Large intestine (tissue), 3 donors: ENCODE results near the gene CEBPZ. TPM values are rescaled to one million over a fixed set of nuclear protein-coding genes. Genes with fewer than 3 reads are reported as not detected.
"Not testable (repeated sequence)": the region's sequence is repeated elsewhere in the genome, so short reads cannot be mapped to it uniquely, and the experiment has no call there.

Source experiments
- DNase-seq, 2 donors: peaks; one replicate each; pipeline versions ENCODE4 v3.0.0 to v3.0.0-alpha.2; 2013
- H3K27ac ChIP-seq: one replicate; pipeline ENCODE4 v1.5.1; 2013; ENCODE audit warnings: low read length
- H3K27me3 ChIP-seq: 2 replicates; pipeline ENCODE4 v1.6.1; 2013; ENCODE audit warnings: low read length; ENCODE audit not compliant: control insufficient read depth, insufficient read depth
- H3K36me3 ChIP-seq: 2 replicates; pipeline ENCODE4 v1.6.1; 2013; ENCODE audit warnings: low read length; ENCODE audit not compliant: control insufficient read depth, insufficient read depth
- H3K4me1 ChIP-seq: one replicate; pipeline ENCODE4 v1.6.1; 2013; ENCODE audit warnings: low read length; ENCODE audit not compliant: control insufficient read depth, insufficient read depth
- H3K4me3 ChIP-seq: one replicate; pipeline ENCODE4 v1.5.1; 2013; ENCODE audit warnings: low read length
- H3K9me3 ChIP-seq: one replicate; pipeline ENCODE4 v1.6.1; 2013; ENCODE audit warnings: mild to moderate bottlenecking, low read depth, low read length, moderate library complexity; ENCODE audit not compliant: control insufficient read depth
- WGBS: methylation state at CpG from one replicate; pipeline ENCODE4 v1.1.5; 2013; ENCODE audit warnings: low lambda C conversion rate; ENCODE audit not compliant: insufficient coverage; 5-methylcytosine and 5-hydroxymethylcytosine counted together
- polyA plus RNA-seq: library from polyadenylated mRNA; unstranded; fragments of 120-200 nt; gene quantifications from one replicate; pipeline ENCODE4 v1.2.1, GENCODE V29; 2013

Gene CEBPZ
- polyA plus RNA-seq, 1 donor, result 49.3 TPM

- Histone ChIP-seq H3K4me3 (no peak overlapping the region), H3K9me3 (peaks cover 12% of the 10 kb centered on the region), H3K36me3 (peaks cover 35% of the 10 kb centered on the region), H3K4me1 (peaks cover 5% of the 10 kb centered on the region), H3K27me3 (no peaks in the 10 kb centered on the region), H3K27ac (no peak overlapping the region)
- DNase-seq, result no peak
- WGBS, result no CpG with 5 or more reads among the region's 1 CpG
Observed at GRCh38 chr2:37201208-37201607, 30.2 kb downstream of the CEBPZ start.

- H3K4me3 ChIP-seq, result no peak overlapping the region
- peaks cover 2% of the 10 kb centered on the region for H3K9me3 ChIP-seq
- no peaks in the 10 kb centered on the region for H3K27me3 ChIP-seq
- DNase-seq, result no peak
- WGBS, result 80% methylated on average over 1 of the region's 8 CpGs
- H3K27ac ChIP-seq, result no peak overlapping the region
- H3K36me3 ChIP-seq, result peaks cover 18% of the 10 kb centered on the region
- H3K4me1 ChIP-seq, result peaks cover 5% of the 10 kb centered on the region
Observed at GRCh38 chr2:37198681-37199065, 32.7 kb downstream of the CEBPZ start.

GRCh38 chr2:37196320-37197195 lies 34.8 kb downstream of the CEBPZ start, which contains the start of gene CEBPZOS:
TSS of gene CEBPZOS (plus strand) at chr2:37196496. CDS start at chr2:37199705, 3,209 bp downstream.
- H3K27me3 ChIP-seq, result no peaks in the 10 kb centered on the region

DNA sequence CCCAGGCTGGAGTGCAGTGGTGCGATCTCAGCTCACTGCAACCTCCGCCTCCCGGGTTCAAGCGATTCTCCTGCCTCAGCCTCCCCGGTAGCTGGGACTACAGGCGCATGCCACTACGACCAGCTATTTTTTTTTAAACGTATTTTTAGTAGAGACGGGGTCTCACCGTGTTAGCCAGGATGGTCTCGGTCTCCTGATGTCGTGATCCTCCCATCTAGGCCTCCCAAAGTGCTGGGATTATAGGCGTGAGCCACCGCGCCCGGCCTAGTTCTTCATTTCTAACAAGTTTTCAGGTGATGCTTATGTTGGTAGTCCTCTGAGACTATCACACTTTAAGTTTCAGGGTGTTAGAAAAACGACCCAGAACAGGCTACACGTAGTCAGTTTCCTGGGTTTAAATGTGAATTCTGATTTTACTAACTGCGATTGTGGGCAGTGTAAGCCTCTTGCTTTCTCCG lies 35.5 kb downstream of the CEBPZ start:
- not testable (repeated sequence) for H3K4me1 ChIP-seq, H3K36me3 ChIP-seq, H3K9me3 ChIP-seq, DNase-seq, H3K27me3 ChIP-seq
- no CpG with 5 or more reads among the region's 20 CpGs for WGBS
- Histone ChIP-seq H3K27ac (peak overlapping the region; percentile 65), H3K4me3 (peak overlapping the region; percentile 58)

More at GRCh38 chr2:37196320-37197195, 34.8 kb downstream of the CEBPZ start, which contains the start of gene CEBPZOS:
- Histone ChIP-seq H3K9me3 (no peaks in the 10 kb centered on the region), H3K4me3 (peak within 1 kb of the TSS; percentile 58), H3K36me3 (peaks cover 8% of the 10 kb centered on the region), H3K27ac (peak within 1 kb of the TSS; percentile 65), H3K4me1 (peaks cover 5% of the 10 kb centered on the region)
- no CpG with 5 or more reads among the region's 72 CpGs for WGBS
- peak; percentile 89 to 93 for DNase-seq

DNA sequence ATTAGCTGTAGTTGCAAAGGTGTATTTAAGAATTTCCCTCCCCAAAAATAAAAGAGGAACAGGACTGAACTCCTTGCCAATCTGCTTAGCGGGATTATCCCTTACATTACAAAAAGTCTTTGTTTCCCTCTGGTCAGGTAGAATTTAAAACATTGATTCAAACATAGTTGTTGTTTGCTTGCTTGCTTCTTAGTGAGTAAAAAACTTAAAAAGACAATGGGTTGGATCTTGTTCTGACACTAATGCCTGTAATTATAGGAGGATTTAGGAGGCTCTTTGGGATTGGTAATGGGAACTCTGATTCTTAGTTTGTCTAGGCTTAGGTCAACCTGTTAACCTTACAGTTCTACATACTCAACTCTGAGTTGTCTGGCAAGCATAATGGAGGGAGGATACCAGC lies 38.8 kb downstream of the CEBPZ start:
- 100% methylated on average over 1 of the region's 1 CpG for WGBS
- H3K27me3 ChIP-seq, result no peaks in the 10 kb centered on the region
- no peak for DNase-seq

GRCh38 chr2:37191747-37192146 lies 39.6 kb downstream of the CEBPZ start:
- WGBS, result no CpG with 5 or more reads among the region's 6 CpGs
- no peak overlapping the region for H3K4me3 ChIP-seq
- no peaks in the 10 kb centered on the region for H3K27me3 ChIP-seq
- no peaks in the 10 kb centered on the region for H3K36me3 ChIP-seq
- H3K9me3 ChIP-seq, result no peaks in the 10 kb centered on the region
- H3K27ac ChIP-seq, result no peak overlapping the region
- no peaks in the 10 kb centered on the region for H3K4me1 ChIP-seq
- DNase-seq, result no peak

More for the DNA sequence above, 38.8 kb downstream of the CEBPZ start:
- Histone ChIP-seq H3K36me3 (no peaks in the 10 kb centered on the region), H3K9me3 (no peaks in the 10 kb centered on the region), H3K4me3 (no peak overlapping the region), H3K27ac (no peak overlapping the region), H3K4me1 (peaks cover 3% of the 10 kb centered on the region)

DNA sequence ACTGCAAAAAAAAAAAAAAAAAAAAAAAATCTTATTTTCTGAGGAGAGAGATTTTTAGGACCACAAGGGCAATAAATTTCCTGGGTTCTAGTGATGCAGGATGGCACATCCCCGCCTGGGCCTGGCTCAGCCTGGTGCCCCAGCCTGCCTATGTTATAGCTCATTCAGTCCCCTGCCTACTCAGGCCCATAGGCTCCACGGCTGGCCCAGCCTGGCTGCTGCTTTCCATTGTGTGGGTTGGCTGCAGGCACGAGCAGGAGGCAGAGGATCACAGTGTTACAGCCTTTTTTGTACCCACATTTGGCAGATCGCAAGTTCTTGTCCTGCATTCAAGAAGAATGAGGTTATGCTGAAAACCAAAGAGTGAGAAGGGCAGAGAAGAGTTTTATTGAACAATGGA lies 40.1 kb downstream of the CEBPZ start:
- Histone ChIP-seq H3K4me1 (no peaks in the 10 kb centered on the region), H3K4me3 (no peak overlapping the region), H3K36me3 (no peaks in the 10 kb centered on the region), H3K27me3 (no peaks in the 10 kb centered on the region), H3K9me3 (no peaks in the 10 kb centered on the region), H3K27ac (no peak overlapping the region)
- WGBS, result no CpG with 5 or more reads among the region's 4 CpGs
- no peak for DNase-seq

DNA sequence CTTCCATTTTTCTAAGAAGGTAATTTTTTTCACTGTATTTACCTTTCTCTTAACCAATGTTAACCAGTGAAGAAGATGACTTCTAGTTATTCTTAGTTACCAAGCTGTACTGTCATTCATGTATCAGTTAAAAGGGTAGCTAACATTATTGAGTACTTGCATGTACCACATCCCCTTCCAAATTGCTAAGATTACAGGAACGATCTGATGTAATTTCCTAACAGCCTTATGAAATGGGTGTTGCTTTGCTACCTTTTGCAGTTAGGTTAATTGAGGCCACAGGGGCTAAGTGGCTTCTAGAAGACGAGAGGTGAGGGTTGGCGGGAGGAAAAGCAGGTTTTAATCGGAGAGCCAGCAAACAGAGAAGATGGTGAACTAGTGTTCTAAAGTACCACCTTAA lies 41.1 kb downstream of the CEBPZ start:
- no peak for DNase-seq
- Histone ChIP-seq H3K27me3 (no peaks in the 10 kb centered on the region), H3K36me3 (no peaks in the 10 kb centered on the region), H3K27ac (no peak overlapping the region), H3K9me3 (no peaks in the 10 kb centered on the region), H3K4me1 (no peaks in the 10 kb centered on the region), H3K4me3 (no peak overlapping the region)
- 100% methylated on average over 1 of the region's 4 CpGs for WGBS

- Histone ChIP-seq H3K4me1 (no peaks in the 10 kb centered on the region), H3K36me3 (no peaks in the 10 kb centered on the region), H3K27ac (no peak overlapping the region), H3K27me3 (no peaks in the 10 kb centered on the region), H3K4me3 (no peak overlapping the region), H3K9me3 (no peaks in the 10 kb centered on the region)
- DNase-seq, result peak; percentile 5 to 30
- WGBS, result no CpG with 5 or more reads among the region's 6 CpGs
Observed at GRCh38 chr2:37189452-37190153, 41.8 kb downstream of the CEBPZ start.

DNA sequence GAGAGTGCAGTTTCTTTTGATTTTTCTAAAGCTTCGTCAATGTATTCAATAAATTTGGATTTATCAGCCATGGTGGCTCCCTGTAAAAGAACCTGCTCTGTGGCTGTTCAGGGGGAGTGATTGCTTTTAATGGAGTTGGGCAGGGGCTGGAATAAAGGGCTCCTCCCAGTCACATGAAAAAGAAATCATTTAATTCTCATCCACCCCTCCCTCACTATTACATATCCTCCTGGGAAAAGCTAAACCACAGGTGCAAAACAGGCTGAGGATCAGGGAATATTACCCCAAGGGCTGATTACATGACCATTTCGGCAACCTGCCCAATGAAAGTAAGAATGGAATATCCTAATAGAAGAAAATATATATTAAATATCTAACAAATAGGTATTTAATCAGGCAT lies 42.8 kb downstream of the CEBPZ start, which contains the start of gene SULT6B1:
Gene SULT6B1 (minus strand): TSS at position 101 of the 400 bp plus-strand sequence. CDS start 30 bp downstream, at position 71.
- no peak within 1 kb of the TSS for H3K4me3 ChIP-seq
- DNase-seq, result no peak
- no peak within 1 kb of the TSS for H3K27ac ChIP-seq
- no peaks in the 10 kb centered on the region for H3K36me3 ChIP-seq
- WGBS, result no CpG with 5 or more reads among the region's 2 CpGs
- no peaks in the 10 kb centered on the region for H3K4me1 ChIP-seq
- H3K27me3 ChIP-seq, result no peaks in the 10 kb centered on the region
- no peaks in the 10 kb centered on the region for H3K9me3 ChIP-seq
